Panc1 (cell line): ENCODE results near the gene MACC1. TPM values are rescaled to one million over a fixed set of nuclear protein-coding genes. Genes with fewer than 3 reads are reported as not detected.

Experiments
- ATAC-seq: fragments of 200-7000 bp; cut with Tn5 transposase; 2 replicates; pipeline ENCODE4 v1.9.1; 2020; ENCODE audit warnings: mild to moderate bottlenecking, moderate library complexity
- BruUV-seq: library from RNA; stranded (reverse); fragments of 400-500 nt; replicated peaks from 2 replicates; lab custom pipeline; 2021; lab: Mats Ljungman, UMichigan
- CTCF ChIA-PET: fragments of 300-600 bp; sonication (Branson Sonifier 250); formaldehyde crosslinking; loops from one replicate; lab custom pipeline; 2022; ENCODE audit warnings: antibody characterized with exemption; lab: Charles Lee
- POLR2A ChIA-PET: fragments of 300-600 bp; sonication (Branson Sonifier 250); formaldehyde crosslinking; loops from one replicate; lab custom pipeline; 2022; ENCODE audit warnings: antibody characterized with exemption; lab: Charles Lee
- DNase-seq: peaks from one replicate; pipeline ENCODE4 v3.0.0-alpha.2; 2010; ENCODE audit warnings: low read depth, low spot score
- H3K27ac ChIP-seq: 2 replicates; pipeline ENCODE4 v1.5.1; 2011; ENCODE audit warnings: mild to moderate bottlenecking, low read length, inconsistent platforms
- H3K27me3 ChIP-seq: fragments of 200-500 bp; sonication (Bioruptor generic); 2 replicates; pipeline ENCODE4 v1.6.0; 2014; ENCODE audit warnings: low read length, inconsistent platforms; ENCODE audit not compliant: control insufficient read depth, insufficient read depth
- H3K36me3 ChIP-seq: fragments of 200-500 bp; sonication (Bioruptor generic); 2 replicates; pipeline ENCODE4 v1.5.1; 2014; ENCODE audit warnings: inconsistent platforms, mild to moderate bottlenecking, low read length, moderate library complexity; ENCODE audit not compliant: control insufficient read depth, insufficient read depth
- H3K4me1 ChIP-seq: 2 replicates; pipeline ENCODE4 v1.5.1; 2011; ENCODE audit warnings: inconsistent platforms, mild to moderate bottlenecking, low read length, moderate library complexity; ENCODE audit not compliant: control insufficient read depth, insufficient read depth
- H3K4me3 ChIP-seq, 2 experiments: 2 replicates each; pipeline ENCODE4 v1.5.1; 2011 to 2012; ENCODE audit warnings: low read depth in 2 of 2, low read length in 2 of 2, mild to moderate bottlenecking in 2 of 2, inconsistent platforms in 1 of 2, moderate library complexity in 1 of 2
- H3K9me3 ChIP-seq: fragments of 200-500 bp; sonication (Bioruptor generic); 2 replicates; pipeline ENCODE4 v1.5.1; 2014; ENCODE audit warnings: low read depth, mild to moderate bottlenecking, inconsistent platforms, low read length, moderate library complexity; ENCODE audit not compliant: control insufficient read depth, insufficient read depth
- POLR2AphosphoS5 ChIP-seq: IDR thresholded peaks from 2 replicates; pipeline ENCODE4 v1.6.1; 2012; ENCODE audit warnings: mild to moderate bottlenecking, low read depth, low read length, moderate library complexity
- SIN3A ChIP-seq: IDR thresholded peaks from 2 replicates; pipeline ENCODE4 v1.6.1; 2012; ENCODE audit warnings: low read depth, mild to moderate bottlenecking, low read length, moderate library complexity, borderline replicate concordance; ENCODE audit not compliant: insufficient read depth
- TCF7L2 ChIP-seq: IDR thresholded peaks from 2 replicates; pipeline ENCODE4 v1.6.1; 2011; ENCODE audit warnings: mild to moderate bottlenecking, low read depth, low read length, inconsistent platforms
- in situ Hi-C: cut with HindIII; loops from 2 replicates; pipeline ENCODE4 v1.10.0; 2016; ENCODE audit warnings: low sequenced_read_pairs, low pct_unique_long_range_greater_than_20kb
- intact Hi-C: fragments of 100-400 bp; cut with micrococcal nuclease; formaldehyde crosslinking; loops from one replicate; pipeline ENCODE4 v1.10.0; 2022; ENCODE audit not compliant: unreplicated experiment
- total RNA-seq: library from RNA; stranded (reverse); gene quantifications from one replicate; pipeline ENCODE4 v1.2.1, GENCODE V29; 2021; ENCODE audit not compliant: unreplicated experiment
- TF ChIP-seq, protein P1 (sequence below), 2 experiments: IDR thresholded peaks; 2 replicates each; pipeline ENCODE4 v1.6.1; 2011 to 2012; ENCODE audit warnings: low read depth in 2 of 2, control low read depth in 1 of 2, low read length in 1 of 2, mild to moderate bottlenecking in 1 of 2, moderate library complexity in 1 of 2; ENCODE audit not compliant: insufficient read depth in 1 of 2
- TF ChIP-seq, protein P2 (sequence below): fragments of 450-650 bp; IDR thresholded peaks from 2 replicates; pipeline ENCODE4 v1.5.1; 2017; ENCODE audit warnings: mild to moderate bottlenecking

The MACC1 gene
- total RNA-seq, 1 experiment from 2014 or later = 0.08 TPM

DNA sequence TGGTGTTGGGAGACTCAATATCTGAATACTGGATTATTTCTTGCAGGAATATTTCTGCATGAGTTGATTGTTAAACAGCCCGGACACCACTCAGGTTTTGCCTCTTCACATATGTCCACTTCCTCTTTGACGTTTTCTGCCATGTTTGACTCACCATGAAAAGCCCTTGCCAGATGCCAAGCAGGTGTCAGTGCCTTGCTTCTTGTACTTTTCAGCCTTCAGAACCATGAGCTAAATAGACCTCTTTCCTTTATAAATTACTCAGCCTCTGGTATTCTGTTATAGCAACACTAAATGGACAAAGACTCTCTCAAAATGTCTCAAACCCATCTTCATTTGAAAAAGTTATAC lies 24.7 kb upstream of the MACC1 start:
- ChIA-PET CTCF (no interaction called here), POLR2A (no interaction called here)
- no peaks in the 10 kb centered on the region for H3K27me3 ChIP-seq
- no TSS peak for BruUV-seq
- no peak overlapping the region for H3K4me3 ChIP-seq
- no peaks in the 10 kb centered on the region for H3K4me1 ChIP-seq
- TF ChIP-seq SIN3A (no peak), POLR2AphosphoS5 (no peak)
- ATAC-seq (no peak), DNase-seq (no peak)
- intact Hi-C loops = no loop called here
- in situ Hi-C loops = no loop called here
- H3K27ac ChIP-seq = no peak overlapping the region
- no peaks in the 10 kb centered on the region for H3K9me3 ChIP-seq
- H3K36me3 ChIP-seq = no peaks in the 10 kb centered on the region

DNA sequence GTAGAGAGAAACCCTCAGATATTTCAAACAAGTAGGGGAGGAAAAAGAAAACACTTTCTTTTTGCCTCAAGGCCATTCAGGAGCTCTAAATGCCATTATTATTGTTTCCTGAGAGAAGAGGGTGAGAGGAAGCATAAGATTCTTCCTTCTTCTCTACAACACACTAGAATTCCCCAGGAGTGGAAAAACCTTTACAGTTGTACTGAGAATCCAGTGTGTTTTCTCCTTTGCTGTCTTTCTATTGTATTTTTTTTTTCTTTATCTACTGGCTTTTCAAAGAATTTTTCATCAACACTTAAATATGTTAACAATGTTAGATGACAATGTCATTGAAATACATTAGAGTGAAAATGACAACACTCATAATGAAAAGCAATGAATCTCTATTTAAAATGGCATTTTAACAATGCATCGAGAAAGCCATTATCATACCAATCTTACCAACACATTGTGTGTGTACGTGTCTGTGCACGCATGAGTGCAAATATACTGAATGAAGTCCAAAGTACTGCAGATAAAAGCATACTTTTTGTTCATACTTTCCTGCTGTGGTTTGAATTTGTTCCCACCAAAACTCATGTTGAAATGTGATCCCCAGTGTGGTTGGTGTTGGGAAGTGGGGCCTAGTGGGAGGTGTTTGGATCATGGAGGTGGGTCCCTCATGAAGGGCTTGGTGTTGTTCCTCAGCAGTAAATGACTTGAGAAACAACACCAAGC lies 24.2 kb upstream of the MACC1 start:
- in situ Hi-C loops = no loop called here
- Histone ChIP-seq H3K27me3 (no peaks in the 10 kb centered on the region), H3K4me1 (no peaks in the 10 kb centered on the region), H3K4me3 (no peak overlapping the region), H3K36me3 (no peaks in the 10 kb centered on the region), H3K9me3 (no peaks in the 10 kb centered on the region), H3K27ac (no peak overlapping the region)
- no TSS peak for BruUV-seq
- DNase-seq = no peak
- ChIA-PET CTCF (no interaction called here), POLR2A (no interaction called here)
- ATAC-seq = no peak
- intact Hi-C loops = no loop called here
- TF ChIP-seq SIN3A (no peak), POLR2AphosphoS5 (no peak), TCF7L2 (no peak)
- TF ChIP-seq, protein P1, sequence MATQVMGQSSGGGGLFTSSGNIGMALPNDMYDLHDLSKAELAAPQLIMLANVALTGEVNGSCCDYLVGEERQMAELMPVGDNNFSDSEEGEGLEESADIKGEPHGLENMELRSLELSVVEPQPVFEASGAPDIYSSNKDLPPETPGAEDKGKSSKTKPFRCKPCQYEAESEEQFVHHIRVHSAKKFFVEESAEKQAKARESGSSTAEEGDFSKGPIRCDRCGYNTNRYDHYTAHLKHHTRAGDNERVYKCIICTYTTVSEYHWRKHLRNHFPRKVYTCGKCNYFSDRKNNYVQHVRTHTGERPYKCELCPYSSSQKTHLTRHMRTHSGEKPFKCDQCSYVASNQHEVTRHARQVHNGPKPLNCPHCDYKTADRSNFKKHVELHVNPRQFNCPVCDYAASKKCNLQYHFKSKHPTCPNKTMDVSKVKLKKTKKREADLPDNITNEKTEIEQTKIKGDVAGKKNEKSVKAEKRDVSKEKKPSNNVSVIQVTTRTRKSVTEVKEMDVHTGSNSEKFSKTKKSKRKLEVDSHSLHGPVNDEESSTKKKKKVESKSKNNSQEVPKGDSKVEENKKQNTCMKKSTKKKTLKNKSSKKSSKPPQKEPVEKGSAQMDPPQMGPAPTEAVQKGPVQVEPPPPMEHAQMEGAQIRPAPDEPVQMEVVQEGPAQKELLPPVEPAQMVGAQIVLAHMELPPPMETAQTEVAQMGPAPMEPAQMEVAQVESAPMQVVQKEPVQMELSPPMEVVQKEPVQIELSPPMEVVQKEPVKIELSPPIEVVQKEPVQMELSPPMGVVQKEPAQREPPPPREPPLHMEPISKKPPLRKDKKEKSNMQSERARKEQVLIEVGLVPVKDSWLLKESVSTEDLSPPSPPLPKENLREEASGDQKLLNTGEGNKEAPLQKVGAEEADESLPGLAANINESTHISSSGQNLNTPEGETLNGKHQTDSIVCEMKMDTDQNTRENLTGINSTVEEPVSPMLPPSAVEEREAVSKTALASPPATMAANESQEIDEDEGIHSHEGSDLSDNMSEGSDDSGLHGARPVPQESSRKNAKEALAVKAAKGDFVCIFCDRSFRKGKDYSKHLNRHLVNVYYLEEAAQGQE (IDR thresholded peaks at IDR 0.05; ENCODE audit: insufficient read depth in 1 of 2, low read depth in 2 of 2, low read length in 1 of 2) = no peak
- TF ChIP-seq, protein P2, sequence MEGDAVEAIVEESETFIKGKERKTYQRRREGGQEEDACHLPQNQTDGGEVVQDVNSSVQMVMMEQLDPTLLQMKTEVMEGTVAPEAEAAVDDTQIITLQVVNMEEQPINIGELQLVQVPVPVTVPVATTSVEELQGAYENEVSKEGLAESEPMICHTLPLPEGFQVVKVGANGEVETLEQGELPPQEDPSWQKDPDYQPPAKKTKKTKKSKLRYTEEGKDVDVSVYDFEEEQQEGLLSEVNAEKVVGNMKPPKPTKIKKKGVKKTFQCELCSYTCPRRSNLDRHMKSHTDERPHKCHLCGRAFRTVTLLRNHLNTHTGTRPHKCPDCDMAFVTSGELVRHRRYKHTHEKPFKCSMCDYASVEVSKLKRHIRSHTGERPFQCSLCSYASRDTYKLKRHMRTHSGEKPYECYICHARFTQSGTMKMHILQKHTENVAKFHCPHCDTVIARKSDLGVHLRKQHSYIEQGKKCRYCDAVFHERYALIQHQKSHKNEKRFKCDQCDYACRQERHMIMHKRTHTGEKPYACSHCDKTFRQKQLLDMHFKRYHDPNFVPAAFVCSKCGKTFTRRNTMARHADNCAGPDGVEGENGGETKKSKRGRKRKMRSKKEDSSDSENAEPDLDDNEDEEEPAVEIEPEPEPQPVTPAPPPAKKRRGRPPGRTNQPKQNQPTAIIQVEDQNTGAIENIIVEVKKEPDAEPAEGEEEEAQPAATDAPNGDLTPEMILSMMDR = no peak
